HCT116 (cell line): Measurements from ENCODE around the gene RAB9A.

Source experiments
- CEBPB ChIP-seq: IDR thresholded peaks from 2 replicates; pipeline ENCODE4 v1.6.1; 2012; ENCODE audit warnings: low read depth
- EZH2phosphoT487 ChIP-seq: fragments of 200-600 bp; IDR thresholded peaks from 2 replicates; pipeline ENCODE4 v1.6.1; 2018; ENCODE audit warnings: antibody characterized with exemption, borderline replicate concordance
- JUND ChIP-seq: IDR thresholded peaks from 2 replicates; pipeline ENCODE4 v1.6.1; 2012
- POLR2A ChIP-seq: IDR thresholded peaks from 2 replicates; pipeline ENCODE4 v1.7.0; 2011; ENCODE audit warnings: borderline replicate concordance; ENCODE audit not compliant: insufficient read depth, insufficient read length; ENCODE audit errors: extremely low read depth
- POLR2AphosphoS5 ChIP-seq: IDR thresholded peaks from 2 replicates; pipeline ENCODE4 v1.6.1; 2011; ENCODE audit warnings: mild to moderate bottlenecking, low read depth, low read length, moderate library complexity
- RAD21 ChIP-seq: IDR thresholded peaks from 2 replicates; pipeline ENCODE4 v1.6.1; 2012; ENCODE audit warnings: low read depth, mild to moderate bottlenecking
- SIN3A ChIP-seq: IDR thresholded peaks from 2 replicates; pipeline ENCODE4 v1.6.1; 2012; ENCODE audit warnings: low read depth
- ZNF274 ChIP-seq: fragments of 200-500 bp; sonication (Bioruptor generic); IDR thresholded peaks from 2 replicates; pipeline ENCODE4 v1.6.1; 2014; ENCODE audit warnings: mild to moderate bottlenecking, low read depth, low read length, inconsistent platforms
- TF ChIP-seq, protein P1 (sequence below), 3 experiments: fragments of 200-600 bp in 1 of 3; sonication (generic) in 1 of 3; IDR thresholded peaks in 2 of 3; conservative IDR thresholded peaks in 1 of 3; 2 replicates each; pipeline ENCODE4 v1.5.1; 2012 to 2017; ENCODE audit warnings: low read depth in 2 of 3, low read length in 2 of 3, antibody characterized with exemption in 1 of 3, borderline replicate concordance in 1 of 3, control low read depth in 1 of 3, mild to moderate bottlenecking in 1 of 3, mixed read lengths in 1 of 3, mixed run types in 1 of 3, moderate library complexity in 1 of 3; ENCODE audit not compliant: insufficient read depth in 1 of 3
- TF ChIP-seq, protein P2 (sequence below): IDR thresholded peaks from 2 replicates; pipeline ENCODE4 v1.6.1; 2012; ENCODE audit warnings: low read depth
- TF ChIP-seq, protein P3 (sequence below): IDR thresholded peaks from 2 replicates; pipeline ENCODE4 v1.6.1; 2011; ENCODE audit warnings: mild to moderate bottlenecking, low read length, moderate library complexity; ENCODE audit not compliant: insufficient replicate concordance; ENCODE audit errors: extremely low read depth
- TF ChIP-seq, protein P4 (sequence below): IDR thresholded peaks from 2 replicates; pipeline ENCODE4 v1.6.1; 2012

DNA sequence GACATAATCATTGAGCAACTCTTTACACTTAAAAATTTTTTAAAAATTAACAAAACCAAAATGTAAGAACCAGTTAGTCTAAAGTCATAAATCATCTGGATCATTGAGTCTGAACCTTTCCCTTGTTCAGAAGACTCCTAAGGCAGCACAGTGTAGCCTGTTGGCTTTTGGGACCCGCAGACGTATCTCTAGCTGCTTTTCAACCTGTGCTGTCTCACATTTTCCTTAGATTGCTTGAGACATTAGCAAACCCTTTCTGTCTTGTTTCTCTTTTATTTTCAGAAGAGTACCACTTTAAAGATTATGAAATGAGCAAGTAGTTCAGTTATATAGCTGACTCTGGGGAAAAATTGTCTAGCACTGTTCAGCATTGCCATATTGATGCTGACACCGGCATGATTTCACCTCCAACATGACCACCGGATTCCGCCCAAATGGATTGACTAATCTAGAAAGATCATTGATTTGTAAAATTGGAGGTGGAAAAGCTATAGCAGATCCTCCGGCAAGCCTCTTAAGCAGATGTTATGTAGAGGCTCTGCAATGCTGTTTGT, 27.1 kb upstream of the RAB9A start:
- TF ChIP-seq JUND: no peak
- TF ChIP-seq, protein P1, sequence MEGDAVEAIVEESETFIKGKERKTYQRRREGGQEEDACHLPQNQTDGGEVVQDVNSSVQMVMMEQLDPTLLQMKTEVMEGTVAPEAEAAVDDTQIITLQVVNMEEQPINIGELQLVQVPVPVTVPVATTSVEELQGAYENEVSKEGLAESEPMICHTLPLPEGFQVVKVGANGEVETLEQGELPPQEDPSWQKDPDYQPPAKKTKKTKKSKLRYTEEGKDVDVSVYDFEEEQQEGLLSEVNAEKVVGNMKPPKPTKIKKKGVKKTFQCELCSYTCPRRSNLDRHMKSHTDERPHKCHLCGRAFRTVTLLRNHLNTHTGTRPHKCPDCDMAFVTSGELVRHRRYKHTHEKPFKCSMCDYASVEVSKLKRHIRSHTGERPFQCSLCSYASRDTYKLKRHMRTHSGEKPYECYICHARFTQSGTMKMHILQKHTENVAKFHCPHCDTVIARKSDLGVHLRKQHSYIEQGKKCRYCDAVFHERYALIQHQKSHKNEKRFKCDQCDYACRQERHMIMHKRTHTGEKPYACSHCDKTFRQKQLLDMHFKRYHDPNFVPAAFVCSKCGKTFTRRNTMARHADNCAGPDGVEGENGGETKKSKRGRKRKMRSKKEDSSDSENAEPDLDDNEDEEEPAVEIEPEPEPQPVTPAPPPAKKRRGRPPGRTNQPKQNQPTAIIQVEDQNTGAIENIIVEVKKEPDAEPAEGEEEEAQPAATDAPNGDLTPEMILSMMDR (IDR thresholded peaks at IDR 0.05 in 2 of 3, conservative IDR thresholded peaks at IDR 0.05 in 1 of 3; ENCODE audit: borderline replicate concordance in 1 of 3, insufficient read depth in 1 of 3, low read depth in 2 of 3, low read length in 2 of 3): no peak
- no peak for TF ChIP-seq POLR2AphosphoS5
- TF ChIP-seq ZNF274: no peak
- no peak for TF ChIP-seq SIN3A
- no peak for TF ChIP-seq RAD21
- no peak for TF ChIP-seq POLR2A
- TF ChIP-seq EZH2phosphoT487: no peak
- no peak for TF ChIP-seq CEBPB
- TF ChIP-seq, protein P2, sequence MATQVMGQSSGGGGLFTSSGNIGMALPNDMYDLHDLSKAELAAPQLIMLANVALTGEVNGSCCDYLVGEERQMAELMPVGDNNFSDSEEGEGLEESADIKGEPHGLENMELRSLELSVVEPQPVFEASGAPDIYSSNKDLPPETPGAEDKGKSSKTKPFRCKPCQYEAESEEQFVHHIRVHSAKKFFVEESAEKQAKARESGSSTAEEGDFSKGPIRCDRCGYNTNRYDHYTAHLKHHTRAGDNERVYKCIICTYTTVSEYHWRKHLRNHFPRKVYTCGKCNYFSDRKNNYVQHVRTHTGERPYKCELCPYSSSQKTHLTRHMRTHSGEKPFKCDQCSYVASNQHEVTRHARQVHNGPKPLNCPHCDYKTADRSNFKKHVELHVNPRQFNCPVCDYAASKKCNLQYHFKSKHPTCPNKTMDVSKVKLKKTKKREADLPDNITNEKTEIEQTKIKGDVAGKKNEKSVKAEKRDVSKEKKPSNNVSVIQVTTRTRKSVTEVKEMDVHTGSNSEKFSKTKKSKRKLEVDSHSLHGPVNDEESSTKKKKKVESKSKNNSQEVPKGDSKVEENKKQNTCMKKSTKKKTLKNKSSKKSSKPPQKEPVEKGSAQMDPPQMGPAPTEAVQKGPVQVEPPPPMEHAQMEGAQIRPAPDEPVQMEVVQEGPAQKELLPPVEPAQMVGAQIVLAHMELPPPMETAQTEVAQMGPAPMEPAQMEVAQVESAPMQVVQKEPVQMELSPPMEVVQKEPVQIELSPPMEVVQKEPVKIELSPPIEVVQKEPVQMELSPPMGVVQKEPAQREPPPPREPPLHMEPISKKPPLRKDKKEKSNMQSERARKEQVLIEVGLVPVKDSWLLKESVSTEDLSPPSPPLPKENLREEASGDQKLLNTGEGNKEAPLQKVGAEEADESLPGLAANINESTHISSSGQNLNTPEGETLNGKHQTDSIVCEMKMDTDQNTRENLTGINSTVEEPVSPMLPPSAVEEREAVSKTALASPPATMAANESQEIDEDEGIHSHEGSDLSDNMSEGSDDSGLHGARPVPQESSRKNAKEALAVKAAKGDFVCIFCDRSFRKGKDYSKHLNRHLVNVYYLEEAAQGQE: no peak
- TF ChIP-seq, protein P3, sequence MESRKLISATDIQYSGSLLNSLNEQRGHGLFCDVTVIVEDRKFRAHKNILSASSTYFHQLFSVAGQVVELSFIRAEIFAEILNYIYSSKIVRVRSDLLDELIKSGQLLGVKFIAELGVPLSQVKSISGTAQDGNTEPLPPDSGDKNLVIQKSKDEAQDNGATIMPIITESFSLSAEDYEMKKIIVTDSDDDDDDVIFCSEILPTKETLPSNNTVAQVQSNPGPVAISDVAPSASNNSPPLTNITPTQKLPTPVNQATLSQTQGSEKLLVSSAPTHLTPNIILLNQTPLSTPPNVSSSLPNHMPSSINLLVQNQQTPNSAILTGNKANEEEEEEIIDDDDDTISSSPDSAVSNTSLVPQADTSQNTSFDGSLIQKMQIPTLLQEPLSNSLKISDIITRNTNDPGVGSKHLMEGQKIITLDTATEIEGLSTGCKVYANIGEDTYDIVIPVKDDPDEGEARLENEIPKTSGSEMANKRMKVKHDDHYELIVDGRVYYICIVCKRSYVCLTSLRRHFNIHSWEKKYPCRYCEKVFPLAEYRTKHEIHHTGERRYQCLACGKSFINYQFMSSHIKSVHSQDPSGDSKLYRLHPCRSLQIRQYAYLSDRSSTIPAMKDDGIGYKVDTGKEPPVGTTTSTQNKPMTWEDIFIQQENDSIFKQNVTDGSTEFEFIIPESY: no peak
- TF ChIP-seq, protein P4, sequence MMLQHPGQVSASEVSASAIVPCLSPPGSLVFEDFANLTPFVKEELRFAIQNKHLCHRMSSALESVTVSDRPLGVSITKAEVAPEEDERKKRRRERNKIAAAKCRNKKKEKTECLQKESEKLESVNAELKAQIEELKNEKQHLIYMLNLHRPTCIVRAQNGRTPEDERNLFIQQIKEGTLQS: no peak
